Endothelial cell (in vitro differentiated cells): ENCODE data around the gene CACNA1C. TPM values are rescaled to one million over a fixed set of nuclear protein-coding genes. Genes with fewer than 3 reads are reported as not detected.
"Not testable (repeated sequence)": the region's sequence is repeated elsewhere in the genome, so short reads cannot be mapped to it uniquely, and the experiment has no call there.

Experiments
- DNase-seq: peaks from one replicate; pipeline ENCODE4 v3.0.0; 2021; ENCODE audit warnings: low spot score
- H3K27ac Mint-ChIP-seq: one replicate; pipeline ENCODE4 v1.8.0; 2021; ENCODE audit warnings: mixed read lengths, inconsistent platforms; ENCODE audit not compliant: unreplicated experiment
- H3K27me3 Mint-ChIP-seq: one replicate; pipeline ENCODE4 v1.8.0; 2021; ENCODE audit warnings: mild to moderate bottlenecking, moderate library complexity, mixed read lengths, inconsistent platforms; ENCODE audit not compliant: unreplicated experiment
- H3K36me3 Mint-ChIP-seq: one replicate; pipeline ENCODE4 v1.8.0; 2021; ENCODE audit warnings: mild to moderate bottlenecking, low read depth, mixed read lengths, inconsistent platforms; ENCODE audit not compliant: unreplicated experiment
- H3K4me1 Mint-ChIP-seq: one replicate; pipeline ENCODE4 v1.8.0; 2021; ENCODE audit warnings: mild to moderate bottlenecking, mixed read lengths, inconsistent platforms; ENCODE audit not compliant: unreplicated experiment
- H3K4me3 Mint-ChIP-seq: one replicate; pipeline ENCODE4 v1.8.0; 2021; ENCODE audit warnings: mild to moderate bottlenecking, mixed read lengths, inconsistent platforms; ENCODE audit not compliant: unreplicated experiment
- H3K9me3 Mint-ChIP-seq: one replicate; pipeline ENCODE4 v1.8.0; 2021; ENCODE audit warnings: mixed read lengths, inconsistent platforms; ENCODE audit not compliant: unreplicated experiment
- total RNA-seq: library from RNA; stranded (reverse); fragmentation: NEBNext Ultra II Directional; extraction: Animal tissue kit (Norgen Biotek cat#: 25700); gene quantifications from one replicate; pipeline ENCODE4 v1.2.1, GENCODE V29; 2021; ENCODE audit not compliant: unreplicated experiment
- TF ChIP-seq, protein P1 (sequence below): fragments of 200-600 bp; sonication (generic); IDR thresholded peaks from one replicate; pipeline ENCODE4 v1.5.0; 2021; ENCODE audit warnings: antibody characterized with exemption; ENCODE audit not compliant: unreplicated experiment

Gene CACNA1C
- total RNA-seq, 1 donor from 2014 or later = 11.1 TPM

DNA sequence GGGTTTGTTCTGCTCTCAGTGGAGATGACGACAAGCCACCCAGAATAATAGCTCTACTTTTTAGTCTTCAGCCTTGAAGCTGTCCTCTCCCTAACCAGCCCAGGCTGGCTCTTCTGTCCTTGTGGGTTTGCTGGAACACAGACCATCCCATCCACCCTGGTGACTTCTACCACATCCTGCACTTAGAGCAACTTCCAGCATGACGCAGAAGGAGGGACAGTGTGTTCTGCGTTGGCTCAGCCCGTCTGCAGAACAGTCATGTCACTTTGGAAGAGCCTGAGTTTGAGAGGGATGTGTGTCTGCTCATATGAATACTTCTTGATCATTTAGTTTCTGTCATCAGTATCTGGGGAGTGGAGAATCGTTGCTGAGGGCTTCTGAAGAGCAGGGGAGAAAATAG, 198.0 kb downstream of the CACNA1C start:
- TF ChIP-seq, protein P1, sequence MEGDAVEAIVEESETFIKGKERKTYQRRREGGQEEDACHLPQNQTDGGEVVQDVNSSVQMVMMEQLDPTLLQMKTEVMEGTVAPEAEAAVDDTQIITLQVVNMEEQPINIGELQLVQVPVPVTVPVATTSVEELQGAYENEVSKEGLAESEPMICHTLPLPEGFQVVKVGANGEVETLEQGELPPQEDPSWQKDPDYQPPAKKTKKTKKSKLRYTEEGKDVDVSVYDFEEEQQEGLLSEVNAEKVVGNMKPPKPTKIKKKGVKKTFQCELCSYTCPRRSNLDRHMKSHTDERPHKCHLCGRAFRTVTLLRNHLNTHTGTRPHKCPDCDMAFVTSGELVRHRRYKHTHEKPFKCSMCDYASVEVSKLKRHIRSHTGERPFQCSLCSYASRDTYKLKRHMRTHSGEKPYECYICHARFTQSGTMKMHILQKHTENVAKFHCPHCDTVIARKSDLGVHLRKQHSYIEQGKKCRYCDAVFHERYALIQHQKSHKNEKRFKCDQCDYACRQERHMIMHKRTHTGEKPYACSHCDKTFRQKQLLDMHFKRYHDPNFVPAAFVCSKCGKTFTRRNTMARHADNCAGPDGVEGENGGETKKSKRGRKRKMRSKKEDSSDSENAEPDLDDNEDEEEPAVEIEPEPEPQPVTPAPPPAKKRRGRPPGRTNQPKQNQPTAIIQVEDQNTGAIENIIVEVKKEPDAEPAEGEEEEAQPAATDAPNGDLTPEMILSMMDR = no peak
- H3K9me3 Mint-ChIP-seq = no peaks in the 10 kb centered on the region

DNA sequence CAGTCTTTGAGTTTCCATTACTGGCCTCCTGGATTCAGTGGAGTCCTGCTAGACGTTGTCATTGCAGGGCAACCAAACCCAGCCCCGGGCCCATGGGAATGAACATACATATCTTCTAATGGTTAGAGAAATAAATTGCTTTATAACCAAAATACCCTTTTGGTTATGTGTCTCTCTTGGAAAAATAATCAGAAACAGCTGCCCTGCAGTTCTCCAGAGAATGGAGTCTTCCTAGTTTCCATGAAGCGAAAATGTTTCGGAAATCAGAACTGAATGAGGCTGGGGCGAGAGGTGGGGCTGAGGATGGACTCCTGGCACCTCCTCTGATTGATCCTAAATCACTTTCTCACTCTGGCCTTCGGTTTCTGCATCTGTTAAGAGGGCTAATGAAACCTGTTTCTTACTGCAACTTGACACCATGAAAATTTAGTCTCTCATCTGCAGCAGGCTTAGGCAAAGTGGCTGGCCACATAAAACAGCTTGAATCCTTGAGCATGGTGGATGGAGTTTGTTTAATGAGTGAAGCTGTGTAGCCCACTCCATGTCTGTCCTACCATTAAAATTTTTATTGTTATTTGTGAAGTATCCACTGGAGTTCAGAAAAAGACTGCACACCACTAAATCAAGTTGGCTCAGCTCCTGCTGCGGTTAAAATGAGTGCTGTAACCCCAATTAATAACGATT, 198.9 kb downstream of the CACNA1C start:
- H3K27ac Mint-ChIP-seq = no peak overlapping the region
- TF ChIP-seq, protein P1 = no peak
- peaks cover 4% of the 10 kb centered on the region for H3K36me3 Mint-ChIP-seq
- no peak for DNase-seq
- no peaks in the 10 kb centered on the region for H3K9me3 Mint-ChIP-seq
- no peak overlapping the region for H3K4me3 Mint-ChIP-seq
- H3K4me1 Mint-ChIP-seq = peaks cover 16% of the 10 kb centered on the region
- no peaks in the 10 kb centered on the region for H3K27me3 Mint-ChIP-seq

More for the DNA sequence above, 198.0 kb downstream of the CACNA1C start:
- Mint-ChIP-seq H3K27ac (no peak overlapping the region), H3K27me3 (no peaks in the 10 kb centered on the region), H3K4me3 (no peak overlapping the region), H3K36me3 (peaks cover 3% of the 10 kb centered on the region), H3K4me1 (peaks cover 17% of the 10 kb centered on the region)
- DNase-seq = no peak

DNA sequence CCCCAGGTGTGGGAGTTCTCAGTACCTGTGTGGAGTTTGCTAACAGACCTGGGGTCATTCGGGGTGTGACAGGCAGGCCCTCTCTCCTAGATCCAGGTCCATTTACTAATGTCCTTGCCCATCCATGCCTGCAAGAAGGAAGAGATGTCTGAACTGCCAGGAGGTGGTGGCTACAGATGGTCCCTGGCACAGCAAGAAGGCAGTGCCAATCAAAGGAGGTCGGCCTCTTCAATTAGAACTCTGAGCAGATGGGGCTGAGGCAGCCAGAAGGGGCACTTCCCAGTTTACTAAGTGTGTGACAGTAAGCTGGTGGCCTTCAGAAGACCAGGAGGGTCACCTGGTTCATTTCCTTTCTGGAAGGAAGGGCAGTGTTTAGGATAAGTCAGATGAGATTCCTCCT, 202.5 kb downstream of the CACNA1C start:
- Mint-ChIP-seq H3K27me3 (no peaks in the 10 kb centered on the region), H3K4me3 (no peak overlapping the region), H3K4me1 (no peaks in the 10 kb centered on the region), H3K9me3 (no peaks in the 10 kb centered on the region), H3K36me3 (peaks cover 4% of the 10 kb centered on the region), H3K27ac (no peak overlapping the region)
- no peak for DNase-seq
- TF ChIP-seq, protein P1 = no peak

DNA sequence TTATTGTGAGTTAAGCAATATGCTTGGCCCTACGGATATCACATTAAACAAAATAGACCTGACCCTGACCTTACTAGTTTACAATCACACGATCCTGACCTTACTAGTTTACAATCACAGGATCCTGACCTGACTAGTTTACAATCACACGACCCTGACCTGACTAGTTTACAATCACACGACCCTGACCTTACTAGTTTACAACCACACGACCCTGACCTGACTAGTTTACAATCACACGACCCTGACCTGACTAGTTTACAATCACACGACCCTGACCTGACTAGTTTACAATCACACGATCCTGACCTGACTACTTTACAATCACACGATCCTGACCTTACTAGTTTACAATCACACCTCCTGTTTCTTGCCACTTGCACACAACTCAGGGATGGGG, 202.9 kb downstream of the CACNA1C start:
- H3K36me3 Mint-ChIP-seq, DNase-seq, H3K4me1 Mint-ChIP-seq, H3K27me3 Mint-ChIP-seq, H3K27ac Mint-ChIP-seq, H3K9me3 Mint-ChIP-seq, H3K4me3 Mint-ChIP-seq: not testable (repeated sequence)

DNA sequence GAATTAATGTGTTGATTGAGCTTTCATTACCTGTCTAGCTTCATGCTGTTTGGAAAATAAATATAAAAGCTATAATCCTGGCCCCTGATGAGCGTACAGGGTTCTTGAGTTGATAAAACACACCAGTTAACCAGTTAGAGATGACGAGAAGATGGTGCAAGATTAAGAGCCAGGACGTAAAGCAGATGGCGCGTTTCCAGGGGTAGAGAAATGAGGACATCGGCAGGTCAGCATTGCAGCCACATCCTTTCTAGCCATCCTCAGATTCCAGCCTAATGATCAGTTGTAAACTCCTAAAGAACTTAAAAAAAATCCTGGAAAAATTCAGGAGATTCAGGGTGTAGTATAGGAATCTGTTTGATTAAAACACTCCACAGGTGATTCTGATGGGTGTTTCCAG, 203.7 kb downstream of the CACNA1C start:
- H3K9me3 Mint-ChIP-seq = no peaks in the 10 kb centered on the region
- H3K27ac Mint-ChIP-seq = no peak overlapping the region
- H3K4me3 Mint-ChIP-seq = no peak overlapping the region
- TF ChIP-seq, protein P1 = no peak
- H3K4me1 Mint-ChIP-seq = no peaks in the 10 kb centered on the region
- peaks cover 4% of the 10 kb centered on the region for H3K36me3 Mint-ChIP-seq
- DNase-seq = no peak
- H3K27me3 Mint-ChIP-seq = no peaks in the 10 kb centered on the region
